Measurements from ENCODE around the gene HPCAL1.

- no peak for TF ChIP-seq CTCF (conservative IDR thresholded peaks at IDR 0.05; ENCODE audit: low read length)
- no peak for TF ChIP-seq EZH2phosphoT487 (IDR thresholded peaks at IDR 0.05; ENCODE audit: borderline replicate concordance)
These were observed 35.0 kb downstream of the HPCAL1 start for GRCh38 chr2:10337449-10338269.

Measured in Loucy (cell line).